Measurements from ENCODE around the gene NKIRAS1.
"Not testable (repeated sequence)": the region's sequence is repeated elsewhere in the genome, so short reads cannot be mapped to it uniquely, and the experiment has no call there.

NKIRAS1 gene

DNA sequence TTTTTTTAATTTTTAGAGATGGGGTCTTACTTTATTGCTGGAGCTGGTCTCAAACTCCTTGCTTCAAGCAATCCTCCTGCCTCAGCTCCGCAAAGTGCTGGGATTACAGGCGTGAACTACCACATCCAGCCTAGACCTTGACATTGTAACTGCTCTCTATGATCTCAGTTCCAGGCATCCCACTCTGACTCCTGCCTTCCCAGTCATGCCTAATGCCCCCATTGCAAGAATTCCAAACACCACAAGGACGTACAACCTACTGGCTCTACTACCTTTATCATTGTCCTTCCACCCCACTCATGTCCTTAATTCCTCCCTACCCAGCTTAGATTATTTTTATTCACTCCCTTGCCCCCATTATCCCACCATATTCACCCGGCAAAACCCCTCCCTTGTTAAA, 21.6 kb downstream of the NKIRAS1 start:
- DNase-seq: no peak

DNA sequence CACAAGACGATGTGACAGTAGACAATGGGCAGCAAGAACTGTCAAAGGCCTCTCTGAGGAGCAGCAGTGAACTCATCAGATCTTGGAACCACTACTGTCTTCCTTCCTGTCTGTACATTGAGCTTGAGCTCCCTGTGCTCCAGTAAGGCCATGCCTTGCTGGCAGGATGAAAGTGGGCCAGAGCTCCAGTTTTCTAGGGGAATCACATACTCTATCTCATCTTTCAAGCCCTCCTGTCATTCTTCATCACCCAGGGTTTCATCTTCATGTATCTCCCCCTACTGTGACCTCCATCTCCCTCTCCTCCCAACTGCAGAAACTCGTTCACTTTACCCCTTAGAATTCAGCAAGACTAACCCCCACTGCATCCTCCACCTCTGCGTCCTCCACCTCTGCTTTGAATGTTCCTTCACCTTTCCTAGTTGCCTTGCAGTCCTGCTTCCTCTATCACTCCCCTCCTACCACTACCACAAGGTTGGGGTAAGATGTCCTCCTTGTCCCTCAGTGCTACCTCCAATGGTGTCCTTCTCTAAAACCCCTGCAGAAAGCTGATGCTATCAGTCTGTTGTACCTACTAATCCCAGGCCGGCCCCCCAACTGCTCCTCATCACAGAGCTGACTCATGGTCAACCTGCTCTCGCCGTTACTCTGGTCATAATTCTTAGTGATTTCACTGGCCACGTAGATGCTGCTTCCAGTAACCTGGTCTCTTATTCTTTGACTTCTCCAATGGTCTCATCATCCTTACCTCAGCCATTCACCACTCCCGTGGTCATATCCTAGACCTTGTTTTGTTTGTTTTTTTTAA, 22.3 kb downstream of the NKIRAS1 start:
- no peak for DNase-seq

DNA sequence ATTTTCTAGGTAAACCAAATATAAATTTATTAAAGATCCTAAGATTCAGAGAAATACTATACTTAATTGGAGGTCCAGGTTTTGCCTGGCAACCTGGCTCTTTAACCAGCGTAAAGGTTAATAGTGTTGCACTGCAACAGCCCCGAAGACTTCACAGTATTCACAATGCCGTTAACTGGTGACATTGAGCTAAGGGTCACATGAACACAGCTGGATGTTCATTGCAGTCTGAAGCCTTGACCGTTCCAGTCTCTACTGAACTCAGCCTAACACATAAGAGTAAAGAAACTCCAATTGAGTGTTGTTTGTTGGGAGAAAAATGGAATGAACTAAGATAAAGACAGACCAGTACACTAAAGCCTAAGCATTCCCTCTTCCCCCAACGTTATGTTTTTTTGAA, 26.8 kb downstream of the NKIRAS1 start:
- no peak for DNase-seq

DNA sequence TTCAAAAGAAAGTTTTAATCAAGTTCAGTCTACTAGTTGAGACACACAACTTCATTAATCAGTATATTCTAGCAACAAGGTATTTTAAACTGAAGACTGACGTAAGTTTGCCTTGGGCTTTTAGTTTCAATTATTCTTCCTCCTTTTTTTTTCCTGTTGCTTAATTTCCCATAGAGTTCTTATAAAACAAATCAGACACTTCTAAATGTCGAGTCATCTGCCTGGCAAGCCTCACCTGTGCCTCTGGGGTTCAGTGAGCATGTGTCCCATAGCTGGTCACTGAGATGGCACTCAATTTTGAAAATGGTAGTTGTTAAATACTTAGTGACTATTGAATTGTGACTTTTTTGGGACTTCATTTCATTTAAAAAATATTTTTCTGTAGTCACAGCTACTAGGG, 27.4 kb downstream of the NKIRAS1 start:
- no peak for DNase-seq

DNA sequence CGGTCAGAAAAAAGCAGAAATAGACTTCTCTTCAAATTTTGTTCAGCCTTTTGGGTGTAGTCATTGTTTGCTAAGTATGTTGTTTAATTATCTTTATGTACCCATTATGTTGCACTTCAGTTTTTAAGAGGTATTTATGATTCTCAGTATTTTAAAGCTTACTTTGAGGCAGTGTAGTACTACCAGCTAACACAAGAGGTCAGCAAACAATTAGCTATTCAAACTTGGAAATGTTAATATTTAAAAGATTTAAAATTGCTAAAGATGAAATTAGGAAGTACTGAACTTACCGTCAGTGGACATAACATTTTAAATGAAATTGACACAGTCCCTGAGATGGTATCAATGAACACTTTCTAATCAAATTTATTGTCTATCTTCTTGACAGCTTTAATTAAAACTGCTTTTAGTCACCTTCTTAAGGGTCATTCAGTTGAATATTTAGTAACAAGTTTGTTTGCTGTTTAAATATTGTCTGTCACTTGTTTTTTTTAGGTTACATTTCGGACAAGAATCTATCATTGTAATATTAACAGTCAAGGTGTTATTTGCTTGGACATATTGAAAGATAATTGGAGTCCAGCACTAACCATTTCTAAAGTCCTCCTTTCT, 28.1 kb downstream of the NKIRAS1 start:
- DNase-seq: peak; percentile 39

DNA sequence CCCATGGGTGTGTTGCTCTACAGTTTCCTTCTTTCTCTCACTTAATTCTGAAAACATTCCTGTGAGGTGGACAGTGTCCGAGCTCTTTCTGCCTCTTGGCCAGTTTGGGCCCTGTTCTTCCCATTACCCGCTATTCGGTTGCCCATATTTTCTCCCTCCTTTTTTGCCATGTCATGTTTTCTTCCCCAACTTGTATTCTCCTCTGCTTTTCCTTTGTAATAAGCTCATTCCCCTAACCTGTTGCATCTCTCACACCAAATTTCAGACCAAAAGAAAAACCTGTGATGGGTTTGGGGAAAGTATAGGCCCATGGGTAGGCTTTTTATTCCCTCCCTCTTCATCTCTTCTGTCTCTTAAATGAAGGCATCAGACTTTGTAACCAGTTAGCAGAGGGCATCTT, 30.5 kb downstream of the NKIRAS1 start:
- no peak for DNase-seq

DNA sequence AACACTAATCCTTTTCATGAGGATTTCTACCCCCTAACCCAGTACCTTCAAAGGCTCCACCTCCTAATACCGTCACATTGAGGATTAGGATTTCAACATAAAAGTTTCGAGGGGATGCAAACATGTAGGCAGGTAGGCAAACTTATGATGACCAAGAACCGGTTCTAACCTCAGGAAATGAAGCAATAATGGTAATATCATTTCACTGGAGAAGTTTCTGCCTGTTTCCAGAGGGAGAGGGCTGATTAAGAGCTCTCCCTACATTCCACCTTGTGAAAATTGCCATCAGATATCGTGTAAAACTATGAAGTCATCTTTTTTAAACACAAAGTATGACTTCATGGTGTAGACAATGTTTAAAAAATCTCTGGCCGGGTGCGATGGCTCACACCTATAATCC, 31.6 kb downstream of the NKIRAS1 start:
- no peak for DNase-seq

DNA sequence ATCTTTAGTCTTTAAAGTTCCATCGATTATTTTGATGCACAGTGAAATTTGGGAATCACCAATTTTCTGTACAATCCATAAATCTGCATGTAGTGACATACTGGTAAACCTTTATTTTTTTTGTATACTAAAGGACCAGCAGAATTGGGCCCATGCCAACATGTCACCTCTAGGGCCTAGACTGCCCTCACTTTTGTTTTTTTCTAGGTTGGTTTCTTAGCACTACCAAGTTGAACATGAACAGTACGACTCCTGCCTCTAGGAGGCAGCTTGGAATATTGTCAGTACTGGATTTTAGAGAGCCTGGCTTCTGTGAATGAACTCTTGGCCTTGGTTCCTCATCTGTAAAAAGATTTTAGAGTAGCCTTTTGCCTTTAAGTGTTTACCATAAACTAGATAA, 32.3 kb downstream of the NKIRAS1 start:
- DNase-seq: no peak

DNA sequence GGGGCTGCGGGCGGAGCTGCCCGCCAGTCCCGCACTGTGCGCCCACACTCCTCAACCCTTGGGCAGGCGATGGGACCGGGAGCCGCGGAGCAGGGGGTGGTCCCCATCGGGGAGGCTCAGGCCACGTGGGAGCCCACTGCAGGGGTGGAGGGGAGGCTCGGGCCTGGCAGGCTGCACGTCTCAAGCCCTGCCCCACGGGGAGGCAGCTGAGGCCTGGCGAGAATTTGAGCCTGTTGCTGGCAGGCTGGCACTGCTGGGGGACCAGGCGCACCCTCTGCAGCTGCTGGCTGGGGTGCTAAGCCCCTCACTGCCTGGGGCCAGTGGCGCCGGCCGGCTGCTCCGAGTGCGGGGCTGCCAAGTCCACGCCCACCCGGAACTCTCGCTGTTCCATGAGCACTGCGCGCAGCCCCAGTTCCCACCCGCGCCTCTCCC, 34.3 kb downstream of the NKIRAS1 start:
- no peak for DNase-seq

DNA sequence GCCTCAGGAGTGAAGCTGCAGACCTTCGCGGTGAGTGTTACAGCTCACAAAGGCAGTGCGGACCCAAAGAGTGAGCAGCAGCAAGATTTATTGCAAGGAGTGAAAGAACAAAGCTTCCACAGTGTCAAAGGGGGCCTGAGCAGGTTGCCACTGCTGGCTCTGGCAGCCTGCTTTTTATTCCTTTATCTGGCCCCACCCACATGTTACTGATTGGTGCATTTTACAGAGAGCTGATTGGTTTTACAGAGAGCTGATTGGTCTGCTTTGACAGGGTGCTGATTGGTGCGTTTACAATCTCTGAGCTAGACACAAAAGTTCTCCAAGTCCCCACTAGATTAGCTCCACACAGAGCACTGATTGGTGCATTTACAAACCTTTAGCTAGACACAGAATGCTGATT, 34.8 kb downstream of the NKIRAS1 start:
- DNase-seq: not testable (repeated sequence)

DNA sequence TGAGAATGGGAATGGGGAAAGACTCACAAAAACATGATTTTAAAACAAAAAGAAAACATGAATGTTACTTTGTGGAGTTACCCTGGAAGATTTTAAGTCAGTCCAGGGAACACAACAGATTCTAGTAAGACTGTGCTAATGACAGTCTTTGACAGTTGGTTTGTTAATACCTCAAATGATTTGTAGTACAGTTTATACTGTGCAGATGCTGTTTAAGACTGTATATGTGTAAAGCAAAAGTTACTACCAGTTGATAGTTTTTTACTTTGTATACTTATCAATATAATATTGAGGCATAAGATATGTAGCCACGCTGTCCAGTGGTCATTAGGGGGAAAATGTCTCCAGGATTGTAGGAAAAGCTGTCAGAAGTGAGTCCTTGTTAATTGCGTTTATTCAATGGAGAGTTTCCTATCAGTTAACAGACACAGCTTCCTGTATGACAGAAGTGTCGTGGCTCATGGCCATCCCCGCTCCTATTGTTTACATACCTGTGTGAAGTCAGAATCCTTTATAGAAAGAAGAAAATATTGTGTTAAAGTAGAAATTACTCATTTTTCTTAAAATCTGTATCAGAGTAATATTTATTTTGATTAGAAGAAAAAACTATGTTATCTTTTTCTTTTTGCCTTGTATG, 36.0 kb downstream of the NKIRAS1 start:
- no peak for DNase-seq

DNA sequence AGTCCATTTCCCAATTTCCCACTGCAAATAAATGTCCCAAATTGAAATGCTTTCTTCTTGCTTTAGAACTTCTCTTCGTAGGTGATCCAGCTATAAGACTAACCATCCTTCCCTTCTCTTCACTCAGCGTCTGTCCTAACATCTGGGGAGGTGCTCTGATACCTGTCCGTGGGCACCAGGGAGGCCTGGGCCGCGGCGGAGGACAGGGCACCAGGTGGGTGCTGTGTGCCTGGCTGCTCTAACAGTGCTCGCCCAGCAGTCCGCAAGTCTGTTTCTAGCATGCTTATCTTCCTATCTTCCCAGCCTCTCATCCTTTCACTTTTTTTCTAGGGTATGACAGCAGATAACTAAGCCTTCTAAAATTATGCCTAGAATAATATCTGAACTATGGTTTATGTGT, 37.3 kb downstream of the NKIRAS1 start:
- DNase-seq: no peak

DNA sequence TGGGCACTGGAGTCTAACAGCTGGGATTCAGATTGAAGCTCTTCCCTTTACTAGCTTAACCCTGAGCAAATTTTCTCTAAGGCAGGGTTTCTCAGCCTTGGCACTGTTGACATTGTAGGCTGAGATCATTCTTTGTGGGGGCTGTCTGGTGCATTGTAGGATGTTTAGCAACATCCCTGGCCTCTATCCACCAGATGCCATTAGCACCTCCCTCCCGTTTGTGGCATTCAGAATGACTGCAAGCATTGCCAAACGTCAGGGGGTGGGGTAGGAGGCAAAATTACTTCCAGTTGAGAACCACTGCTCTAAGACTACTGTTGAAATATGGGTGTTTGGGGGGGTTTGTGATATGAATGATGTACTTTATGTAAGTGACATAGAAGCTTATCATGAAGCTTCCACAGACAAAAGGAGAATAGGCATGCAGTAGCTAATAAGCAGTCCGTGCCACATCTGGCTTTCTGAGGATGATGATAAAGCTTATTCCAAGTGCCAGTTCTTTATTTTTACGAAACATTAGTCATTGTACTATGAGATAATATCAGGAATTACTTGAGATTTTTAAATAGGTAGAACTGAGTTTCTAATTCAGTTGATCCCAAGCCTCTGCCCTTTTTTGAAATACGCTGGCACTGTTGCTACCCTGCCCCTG, 39.3 kb downstream of the NKIRAS1 start:
- DNase-seq: peak; percentile 90

DNA sequence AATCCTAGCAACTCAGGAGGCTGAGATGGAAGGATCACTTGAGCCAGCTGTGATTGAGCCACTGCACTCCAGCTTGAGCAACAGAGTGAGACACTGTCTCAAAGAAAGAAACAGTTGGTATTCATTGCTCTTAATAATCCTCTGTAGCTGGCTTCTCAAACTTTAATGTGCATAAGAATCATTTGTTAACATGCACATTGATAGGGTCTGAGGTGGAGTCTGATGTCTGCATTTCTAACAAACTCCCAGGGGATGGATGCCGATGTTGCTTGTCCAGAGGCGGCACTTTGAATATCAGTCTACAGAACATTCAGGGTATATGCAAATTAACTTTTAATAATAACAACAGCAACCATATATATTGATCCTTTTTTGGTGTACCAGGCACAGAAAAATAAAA, 39.9 kb downstream of the NKIRAS1 start:
- peak; percentile 23 for DNase-seq

DNA sequence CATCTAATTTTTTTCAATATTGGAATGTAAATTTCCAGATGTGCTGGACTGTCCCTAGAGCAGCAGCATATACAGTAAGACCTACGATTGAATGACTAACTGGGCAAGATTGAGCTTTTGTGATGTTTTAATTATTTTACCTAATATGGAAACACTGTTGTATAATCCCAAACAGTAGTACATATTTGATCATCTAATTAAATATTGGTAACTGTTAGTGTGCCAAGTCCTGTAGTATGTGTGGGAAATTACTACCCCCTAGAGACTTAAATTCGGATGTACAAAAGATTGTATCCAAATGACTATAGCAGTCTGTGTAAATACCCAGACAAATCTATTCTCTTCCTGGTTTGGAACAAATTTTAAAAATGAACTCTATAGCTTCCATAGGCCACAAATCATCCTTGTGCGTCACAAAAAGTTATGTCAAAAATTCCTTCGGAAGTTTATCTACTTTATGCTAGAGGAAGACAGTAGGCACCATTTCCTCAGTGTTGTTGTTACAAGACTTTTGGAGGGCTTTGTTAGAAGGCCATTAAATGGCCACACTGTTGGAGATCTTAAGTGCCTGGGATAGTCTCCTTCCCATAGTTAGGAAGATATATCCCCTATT, 41.6 kb downstream of the NKIRAS1 start:
- DNase-seq: peak; percentile 72

DNA sequence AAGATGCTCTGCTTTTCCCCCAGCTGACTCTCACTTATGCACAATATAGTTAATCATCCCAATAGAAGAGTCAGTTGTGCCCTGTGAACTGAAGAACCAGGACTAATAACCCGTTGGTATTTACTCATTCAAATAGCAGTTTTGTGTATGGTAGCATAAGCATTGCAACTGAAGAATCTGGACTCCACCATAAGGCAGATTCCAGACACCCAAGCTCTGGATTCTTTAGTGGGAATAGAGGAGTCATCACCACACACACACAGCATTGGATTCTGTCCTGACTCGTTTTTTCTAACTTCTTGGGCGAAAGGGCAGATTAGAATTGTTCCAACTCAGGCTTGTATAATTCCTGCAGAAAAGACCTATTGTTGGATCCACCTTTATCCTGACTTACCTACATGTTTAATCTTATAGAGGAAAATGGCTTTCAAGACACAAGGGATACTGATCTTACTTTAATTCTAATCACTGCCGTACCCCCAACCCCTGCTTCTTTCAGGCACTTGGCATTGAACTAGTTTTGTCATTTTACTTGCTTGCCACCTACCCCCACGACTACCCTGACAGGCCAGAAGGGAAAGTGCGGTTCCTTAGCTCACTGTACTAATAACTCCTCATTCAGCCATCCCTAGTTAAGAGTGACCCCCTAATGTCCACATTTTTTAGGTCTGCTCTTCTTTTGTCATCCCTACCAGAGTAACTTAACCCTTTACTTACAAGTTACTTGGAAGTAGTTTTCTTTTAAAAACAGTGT, 42.3 kb downstream of the NKIRAS1 start:
- DNase-seq: peak; percentile 87

DNA sequence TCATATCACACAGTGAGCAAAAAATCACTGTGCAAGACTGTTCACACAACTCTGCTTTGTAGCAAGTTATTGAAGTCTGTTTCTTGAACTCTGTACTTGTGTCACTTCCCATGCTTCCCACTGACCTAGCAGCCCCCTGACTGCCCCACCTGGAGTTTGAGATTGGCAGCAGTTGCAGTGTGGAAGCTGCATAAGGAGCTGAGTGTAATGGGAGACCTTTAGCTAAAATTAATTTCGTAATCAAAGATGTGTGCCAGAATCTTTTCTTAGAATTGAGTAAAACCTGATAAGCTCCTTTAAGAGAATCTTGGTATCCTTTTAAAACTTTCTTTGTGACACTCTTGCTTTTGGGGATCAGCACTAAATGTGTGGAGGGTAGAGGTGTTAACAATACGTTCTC, 42.8 kb downstream of the NKIRAS1 start:
- peak; percentile 28 for DNase-seq

DNA sequence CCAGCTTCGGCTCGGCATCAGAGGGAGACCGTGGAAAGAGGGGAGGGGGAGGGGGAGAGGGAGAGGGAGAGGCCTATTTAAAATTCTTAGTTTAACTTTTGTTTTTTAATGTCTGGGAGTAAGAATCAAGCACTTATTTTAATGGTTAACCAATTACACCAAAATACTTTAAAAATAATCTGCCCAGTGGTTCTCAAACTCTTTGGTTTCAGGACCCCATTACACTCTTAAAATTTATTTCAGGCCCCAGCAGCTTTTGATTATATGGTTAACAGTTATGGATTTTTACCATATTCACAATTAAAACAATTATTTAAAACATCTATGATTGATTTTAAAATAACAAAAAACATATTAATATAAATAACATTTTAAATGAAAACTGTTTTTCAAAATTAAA, 44.5 kb downstream of the NKIRAS1 start:
- no peak for DNase-seq

DNA sequence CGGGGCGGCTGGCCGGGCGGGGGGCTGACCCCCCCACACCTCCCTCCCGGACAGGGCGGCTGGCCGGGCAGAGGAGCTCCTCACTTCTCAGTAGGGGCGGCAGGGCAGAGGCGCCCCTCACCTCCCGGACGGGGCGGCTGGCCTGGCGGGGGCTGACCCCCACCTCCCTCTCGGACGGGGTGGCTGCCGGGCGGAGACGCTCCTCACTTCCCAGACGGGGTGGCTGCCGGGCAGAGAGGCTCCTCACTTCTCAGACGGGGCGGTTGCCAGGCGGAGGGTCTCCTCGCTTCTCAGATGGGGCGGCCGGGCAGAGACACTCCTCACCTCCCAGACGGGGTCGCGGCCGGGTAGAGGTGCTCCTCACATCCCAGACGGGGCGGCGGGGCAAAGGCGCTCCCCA, 45.4 kb downstream of the NKIRAS1 start:
- not testable (repeated sequence) for DNase-seq

DNA sequence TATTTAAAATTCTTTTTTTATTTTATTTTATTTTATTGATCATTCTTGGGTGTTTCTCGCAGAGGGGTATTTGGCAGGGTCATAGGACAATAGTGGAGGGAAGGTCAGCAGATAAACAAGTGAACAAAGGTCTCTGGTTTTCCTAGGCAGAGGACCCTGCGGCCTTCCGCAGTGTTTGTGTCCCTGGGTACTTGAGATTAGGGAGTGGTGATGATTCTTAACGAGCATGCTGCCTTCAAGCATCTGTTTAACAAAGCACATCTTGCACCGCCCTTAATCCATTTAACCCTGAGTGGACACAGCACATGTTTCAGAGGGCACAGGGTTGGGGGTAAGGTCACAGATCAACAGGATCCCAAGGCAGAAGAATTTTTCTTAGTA, 46.1 kb downstream of the NKIRAS1 start:
- DNase-seq: not testable (repeated sequence)

DNA sequence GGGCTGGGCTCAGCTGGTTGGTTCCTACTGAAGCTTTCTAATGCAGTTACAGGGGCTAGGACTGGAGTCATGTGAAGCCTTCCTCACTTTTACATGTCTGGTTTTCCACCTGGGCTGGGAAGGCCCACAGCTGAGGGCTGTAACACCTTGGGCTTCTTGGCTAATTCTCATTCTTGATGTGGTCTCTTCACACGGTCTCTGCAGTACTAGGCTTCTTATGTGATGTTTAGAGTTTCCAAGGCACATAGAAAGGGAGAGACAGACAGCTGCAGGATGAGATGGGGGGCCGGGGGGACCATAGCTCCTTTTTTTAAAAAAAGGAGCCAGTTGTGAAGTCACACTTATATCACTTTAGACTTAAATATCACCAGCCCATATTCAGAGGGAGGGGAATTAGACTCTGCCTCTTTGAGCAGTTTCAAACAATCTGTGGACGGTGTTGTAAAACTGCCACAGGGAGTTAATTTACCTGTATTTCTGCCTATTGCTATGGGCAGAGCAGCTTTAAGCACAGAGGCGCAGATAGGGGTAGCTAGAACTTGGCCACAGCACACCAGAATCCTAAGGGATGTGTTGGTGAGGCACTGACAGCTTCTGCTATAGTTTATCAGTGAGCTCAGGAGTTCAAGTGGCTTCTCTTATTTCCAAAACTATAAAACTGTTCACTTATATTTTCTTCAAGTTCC, 46.7 kb downstream of the NKIRAS1 start:
- DNase-seq: no peak

DNA sequence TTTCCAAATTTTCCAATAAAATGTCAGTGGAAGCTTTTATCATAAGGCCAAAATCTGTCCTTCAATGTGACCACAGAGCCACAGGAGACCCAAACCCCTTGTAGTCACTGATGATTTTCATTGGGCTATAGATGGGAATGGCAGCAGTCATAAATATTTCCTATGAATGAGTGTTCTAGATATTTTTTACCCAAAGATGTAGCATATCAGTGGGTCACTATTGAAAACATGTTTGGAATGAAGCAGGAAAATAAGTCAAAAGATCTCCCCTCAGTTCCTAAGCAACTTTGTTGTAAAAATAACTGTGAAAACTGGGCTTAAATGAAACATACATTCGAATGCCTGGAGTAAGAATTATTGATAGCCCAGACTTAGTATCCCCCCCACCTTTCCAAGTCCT, 49.0 kb downstream of the NKIRAS1 start:
- DNase-seq: peak; percentile 10

All from fibroblast of skin of right biceps (primary cell).